T47D (cell line): Measurements from ENCODE around the gene CTNNBL1.

Experiments used
- DNase-seq, 2 experiments: peaks; one replicate each; pipeline versions ENCODE4 v3.0.0 to v3.0.0-alpha.2; 2011 to 2012; ENCODE audit warnings: low read depth in 1 of 2, low spot score in 1 of 2
- JUND ChIP-seq: IDR thresholded peaks from 2 replicates; pipeline ENCODE4 v1.6.1; 2012; ENCODE audit warnings: low read depth
- in situ Hi-C: cut with HindIII; loops from 2 replicates; pipeline ENCODE4 v1.10.0; 2016; ENCODE audit warnings: low sequenced_read_pairs, low pct_unique_long_range_greater_than_20kb

Gene CTNNBL1

GRCh38 chr20:37899105-37900045 lies 205.5 kb downstream of the CTNNBL1 start:
- in situ Hi-C loops, result no loop called here
- TF ChIP-seq JUND, result no peak
- no peak for DNase-seq

- in situ Hi-C loops, result no loop called here
- DNase-seq, result peak in 1 of 2 experiments; percentile 53
- no peak for TF ChIP-seq JUND
Measured at GRCh38 chr20:37901240-37901639, 207.4 kb downstream of the CTNNBL1 start.

GRCh38 chr20:37901654-37902503 lies 208.0 kb downstream of the CTNNBL1 start:
- no peak for TF ChIP-seq JUND
- in situ Hi-C loops, result no loop called here
- DNase-seq, result peak; percentile 70 to 85

- no peak for TF ChIP-seq JUND
- in situ Hi-C loops, result no loop called here
- DNase-seq, result peak; percentile 61 to 67
Measured at GRCh38 chr20:37902504-37903313, 208.9 kb downstream of the CTNNBL1 start, which contains the start of gene VSTM2L. Gene VSTM2L (plus strand): TSS chr20:37903127. CDS start chr20:37903351, 224 bp downstream.

- DNase-seq, result no peak
- TF ChIP-seq JUND, result no peak
- in situ Hi-C loops, result no loop called here
Measured at GRCh38 chr20:37903317-37904007, 209.6 kb downstream of the CTNNBL1 start.

- TF ChIP-seq JUND, result no peak
- in situ Hi-C loops, result no loop called here
- DNase-seq, result no peak
Measured at GRCh38 chr20:37904008-37904642, 210.3 kb downstream of the CTNNBL1 start.

GRCh38 chr20:37904845-37905373 lies 211.1 kb downstream of the CTNNBL1 start:
- no peak for TF ChIP-seq JUND
- in situ Hi-C loops, result no loop called here
- no peak for DNase-seq

GRCh38 chr20:37905671-37906613 lies 212.1 kb downstream of the CTNNBL1 start:
- no peak for TF ChIP-seq JUND
- no peak for DNase-seq
- in situ Hi-C loops, result no loop called here

GRCh38 chr20:37907330-37907676 lies 213.5 kb downstream of the CTNNBL1 start:
- DNase-seq, result no peak
- in situ Hi-C loops, result no loop called here
- no peak for TF ChIP-seq JUND
